GM21825 (cell line): ENCODE data around the gene DDX10.
"Not testable (repeated sequence)": the region's sequence is repeated elsewhere in the genome, so short reads cannot be mapped to it uniquely, and the experiment has no call there.

Source experiments
- ATAC-seq: cut with Tn5 transposase; IDR thresholded peaks from one replicate; pipeline ENCODE4 v1.9.1; 2021; ENCODE audit warnings: mild to moderate bottlenecking, moderate library complexity; ENCODE audit not compliant: unreplicated experiment

The DDX10 gene

GRCh38 chr11:108766596-108767173 lies 101.8 kb downstream of the DDX10 start:
- ATAC-seq, result no peak

- ATAC-seq, result no peak
Observed at GRCh38 chr11:108768370-108768769, 103.5 kb downstream of the DDX10 start.

GRCh38 chr11:108768964-108769363 lies 104.1 kb downstream of the DDX10 start:
- ATAC-seq, result no peak

GRCh38 chr11:108774037-108774730 lies 109.3 kb downstream of the DDX10 start:
- no peak for ATAC-seq

GRCh38 chr11:108775324-108775723 lies 110.5 kb downstream of the DDX10 start:
- no peak for ATAC-seq

GRCh38 chr11:108779147-108779546 lies 114.3 kb downstream of the DDX10 start:
- not testable (repeated sequence) for ATAC-seq

GRCh38 chr11:108780119-108780518 lies 115.2 kb downstream of the DDX10 start:
- ATAC-seq, result no peak

- ATAC-seq, result no peak
Observed at GRCh38 chr11:108781946-108782345, 117.1 kb downstream of the DDX10 start.

GRCh38 chr11:108786281-108786990 lies 121.6 kb downstream of the DDX10 start:
- no peak for ATAC-seq

GRCh38 chr11:108787105-108787504 lies 122.2 kb downstream of the DDX10 start:
- no peak for ATAC-seq

- ATAC-seq, result no peak
Observed at GRCh38 chr11:108788565-108789199, 123.8 kb downstream of the DDX10 start.

- ATAC-seq, result no peak
Observed at GRCh38 chr11:108790501-108791299, 125.8 kb downstream of the DDX10 start.

- ATAC-seq, result no peak
Observed at GRCh38 chr11:108793138-108793537, 128.3 kb downstream of the DDX10 start.

GRCh38 chr11:108793611-108794010 lies 128.7 kb downstream of the DDX10 start:
- ATAC-seq, result no peak

- no peak for ATAC-seq
Observed at GRCh38 chr11:108796551-108796950, 131.7 kb downstream of the DDX10 start.

GRCh38 chr11:108797578-108798100 lies 132.8 kb downstream of the DDX10 start:
- no peak for ATAC-seq

GRCh38 chr11:108802492-108802891 lies 137.6 kb downstream of the DDX10 start:
- ATAC-seq, result no peak

GRCh38 chr11:108803776-108804175 lies 138.9 kb downstream of the DDX10 start:
- no peak for ATAC-seq

- ATAC-seq, result no peak
Observed at GRCh38 chr11:108804511-108804910, 139.6 kb downstream of the DDX10 start.

- ATAC-seq, result no peak
Observed at GRCh38 chr11:108805030-108805429, 140.2 kb downstream of the DDX10 start.

- no peak for ATAC-seq
Observed at GRCh38 chr11:108807262-108807661, 142.4 kb downstream of the DDX10 start.
